ENCODE results near the gene ZNF844.
A peak's percentile ranks its signal among the peaks of the same experiment; 100 is the strongest.
"Not testable (repeated sequence)": the region's sequence is repeated elsewhere in the genome, so short reads cannot be mapped to it uniquely, and the experiment has no call there.

ZNF844 gene

DNA sequence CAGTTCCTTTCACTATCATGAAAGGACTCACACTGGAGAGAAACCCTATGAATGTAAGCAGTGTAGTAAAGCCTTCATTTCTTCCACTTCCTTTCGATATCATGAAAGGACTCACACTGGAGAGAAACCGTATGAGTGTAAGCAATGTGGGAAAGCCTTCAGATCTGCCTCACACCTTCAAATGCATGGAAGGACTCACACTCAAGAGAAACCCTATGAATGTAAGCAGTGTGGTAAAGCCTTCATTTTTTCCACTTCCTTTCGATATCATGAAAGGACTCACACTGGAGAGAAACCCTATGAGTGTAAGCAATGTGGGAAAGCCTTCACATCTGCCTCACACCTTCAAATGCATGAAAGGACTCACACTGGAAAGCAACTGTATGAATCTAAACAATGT is 11.8 kb downstream of the ZNF844 start:
- H3K4me1 Mint-ChIP-seq (ENCODE audit: low read depth); H3K27me3 Mint-ChIP-seq; H3K27ac Mint-ChIP-seq; H3K4me3 Mint-ChIP-seq: not testable (repeated sequence)
- Mint-ChIP-seq H3K9me3 (peaks cover 41% of the 10 kb centered on the region), H3K36me3 (ENCODE audit: low read depth) (peaks cover 65% of the 10 kb centered on the region)

- H3K36me3 Mint-ChIP-seq (ENCODE audit: low read depth) = peaks cover 68% of the 10 kb centered on the region
- no peaks in the 10 kb centered on the region for H3K27me3 Mint-ChIP-seq
- H3K4me1 Mint-ChIP-seq (ENCODE audit: low read depth) = no peaks in the 10 kb centered on the region
- H3K27ac Mint-ChIP-seq = no peak overlapping the region
- H3K4me3 Mint-ChIP-seq = no peak overlapping the region
- peaks cover 42% of the 10 kb centered on the region for H3K9me3 Mint-ChIP-seq
Measured at GRCh38 chr19:12077375-12077774, 12.8 kb downstream of the ZNF844 start.

DNA sequence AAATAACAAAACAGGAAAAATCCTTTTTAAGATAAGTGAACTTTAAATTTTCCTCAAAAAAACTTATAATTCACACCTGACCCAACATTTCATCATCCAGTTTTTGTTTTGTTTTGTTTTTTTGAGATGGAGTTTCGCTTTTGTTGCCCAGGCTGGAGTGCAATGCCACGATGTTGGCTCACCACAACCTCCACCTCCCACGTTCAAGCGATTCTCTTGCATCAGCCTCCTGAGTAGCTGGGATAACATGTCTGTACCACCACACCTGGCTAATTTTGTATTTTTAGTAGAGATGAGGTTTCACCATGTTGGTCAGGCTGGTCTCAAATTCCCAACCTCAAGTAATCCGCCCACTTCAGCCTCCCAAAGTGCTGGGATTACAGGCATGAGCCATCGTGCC is 18.8 kb downstream of the ZNF844 start:
- not testable (repeated sequence) for H3K27me3 Mint-ChIP-seq

DNA sequence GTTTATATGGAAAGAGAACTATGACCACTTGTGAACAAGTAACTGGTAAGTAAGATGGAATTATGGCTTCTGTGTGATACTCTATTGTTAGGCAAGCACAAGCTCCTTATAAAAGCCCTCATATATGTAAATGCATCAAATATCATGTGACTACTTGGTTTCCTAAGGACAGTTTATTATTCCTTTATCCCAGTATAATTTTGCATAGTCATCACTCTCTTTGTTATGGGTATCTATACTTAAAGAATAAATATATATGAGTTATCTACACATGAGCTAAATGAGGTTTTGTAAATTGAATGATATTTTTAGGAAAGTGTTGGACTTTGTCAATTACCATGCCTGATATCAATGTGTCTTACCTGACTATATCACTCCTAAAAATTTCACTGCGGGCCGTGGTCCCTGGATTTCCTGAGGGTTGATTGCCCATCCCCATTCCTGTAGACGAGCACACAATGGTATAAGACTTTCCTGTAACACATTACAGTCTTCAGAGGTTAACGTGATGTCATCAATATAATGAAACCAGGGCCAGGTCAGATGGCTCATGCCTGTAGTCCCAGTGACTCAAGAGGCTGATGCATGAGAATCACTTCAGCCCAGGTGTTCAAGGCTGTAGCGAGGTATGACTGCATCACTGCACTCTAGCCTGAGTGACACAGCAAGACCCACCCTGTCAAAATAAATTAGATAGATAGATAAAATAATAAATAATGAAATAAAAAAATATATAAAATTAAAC is 20.7 kb downstream of the ZNF844 start:
- Mint-ChIP-seq H3K4me1 (ENCODE audit: low read depth) (no peaks in the 10 kb centered on the region), H3K36me3 (ENCODE audit: low read depth) (peaks cover 18% of the 10 kb centered on the region), H3K27ac (no peak overlapping the region), H3K9me3 (peaks cover 10% of the 10 kb centered on the region), H3K4me3 (no peak overlapping the region), H3K27me3 (no peaks in the 10 kb centered on the region)

More for the DNA sequence above, 18.8 kb downstream of the ZNF844 start:
- not testable (repeated sequence) for H3K4me1 Mint-ChIP-seq (ENCODE audit: low read depth); H3K27ac Mint-ChIP-seq; H3K4me3 Mint-ChIP-seq
- Mint-ChIP-seq H3K9me3 (peaks cover 14% of the 10 kb centered on the region), H3K36me3 (ENCODE audit: low read depth) (peaks cover 26% of the 10 kb centered on the region)

GRCh38 chr19:12090807-12091206 is 26.3 kb downstream of the ZNF844 start:
- H3K27ac Mint-ChIP-seq = peak overlapping the region; percentile 15
- peaks cover 4% of the 10 kb centered on the region for H3K27me3 Mint-ChIP-seq
- H3K4me3 Mint-ChIP-seq = no peak overlapping the region
- no peaks in the 10 kb centered on the region for H3K9me3 Mint-ChIP-seq
- peaks cover 18% of the 10 kb centered on the region for H3K36me3 Mint-ChIP-seq (ENCODE audit: low read depth)
- peaks cover 13% of the 10 kb centered on the region for H3K4me1 Mint-ChIP-seq (ENCODE audit: low read depth)

DNA sequence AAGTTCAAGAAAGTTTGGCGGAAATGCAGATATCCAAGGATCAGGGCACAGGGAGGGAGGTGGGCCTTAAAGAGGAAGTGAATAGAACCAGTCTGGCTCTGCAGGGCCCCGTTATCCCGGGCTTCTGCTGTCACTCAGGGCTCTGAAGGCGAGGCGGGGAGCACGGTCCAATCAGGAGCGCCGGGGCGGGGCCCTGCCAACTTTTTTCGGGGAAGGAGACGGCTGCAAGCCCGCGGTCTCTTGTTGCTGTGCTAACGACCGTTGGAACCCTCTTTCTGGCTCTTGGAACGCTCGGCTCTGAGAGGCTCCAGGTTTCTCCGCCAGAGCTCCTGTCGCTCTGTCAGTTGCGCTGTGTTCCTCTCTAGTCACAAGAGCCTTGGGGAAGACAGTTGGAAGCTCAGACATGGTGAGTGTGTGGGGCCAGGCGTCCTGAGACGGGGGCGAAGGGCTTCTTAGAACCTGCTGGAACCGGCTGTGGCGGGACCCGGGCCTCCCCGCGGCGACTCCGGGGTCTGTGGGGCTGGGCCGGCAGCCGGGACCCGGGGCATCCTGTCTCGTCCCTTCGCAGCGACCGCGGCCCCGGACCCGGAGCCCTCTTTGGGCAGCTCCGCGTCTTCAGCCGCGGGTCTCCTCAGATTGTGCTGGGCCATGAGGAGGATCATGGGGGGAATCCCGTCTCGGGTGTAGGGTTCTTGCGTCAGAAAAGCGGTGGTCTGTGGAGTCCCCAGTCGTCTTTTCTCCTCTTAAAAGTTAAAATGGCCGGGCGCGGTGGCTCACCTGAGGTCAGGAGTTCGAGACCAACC is 27.7 kb downstream of the ZNF844 start:
- Mint-ChIP-seq H3K36me3 (ENCODE audit: low read depth) (peaks cover 23% of the 10 kb centered on the region), H3K9me3 (no peaks in the 10 kb centered on the region), H3K4me3 (peak overlapping the region; percentile 86), H3K4me1 (ENCODE audit: low read depth) (peaks cover 13% of the 10 kb centered on the region), H3K27ac (peak overlapping the region; percentile 75), H3K27me3 (peaks cover 7% of the 10 kb centered on the region)

GRCh38 chr19:12092956-12093355 is 28.4 kb downstream of the ZNF844 start:
- Mint-ChIP-seq H3K4me1 (ENCODE audit: low read depth) (peaks cover 13% of the 10 kb centered on the region), H3K4me3 (peak overlapping the region; percentile 86), H3K27me3 (peaks cover 7% of the 10 kb centered on the region), H3K9me3 (peaks cover 2% of the 10 kb centered on the region), H3K27ac (peak overlapping the region; percentile 78), H3K36me3 (ENCODE audit: low read depth) (peaks cover 28% of the 10 kb centered on the region)

GRCh38 chr19:12093777-12094176 is 29.2 kb downstream of the ZNF844 start:
- H3K4me3 Mint-ChIP-seq = peak overlapping the region; percentile 51
- no peak overlapping the region for H3K27ac Mint-ChIP-seq
- H3K4me1 Mint-ChIP-seq (ENCODE audit: low read depth) = peaks cover 13% of the 10 kb centered on the region

GRCh38 chr19:12095111-12095790 is 30.7 kb downstream of the ZNF844 start:
- Mint-ChIP-seq H3K4me3 (no peak overlapping the region), H3K4me1 (ENCODE audit: low read depth) (peaks cover 13% of the 10 kb centered on the region), H3K27me3 (peaks cover 7% of the 10 kb centered on the region), H3K9me3 (peaks cover 14% of the 10 kb centered on the region), H3K27ac (no peak overlapping the region), H3K36me3 (ENCODE audit: low read depth) (peaks cover 46% of the 10 kb centered on the region)

More at GRCh38 chr19:12093777-12094176, 29.2 kb downstream of the ZNF844 start:
- H3K27me3 Mint-ChIP-seq = peaks cover 7% of the 10 kb centered on the region
- peaks cover 36% of the 10 kb centered on the region for H3K36me3 Mint-ChIP-seq (ENCODE audit: low read depth)
- peaks cover 4% of the 10 kb centered on the region for H3K9me3 Mint-ChIP-seq

GRCh38 chr19:12098040-12098439 is 33.5 kb downstream of the ZNF844 start:
- Mint-ChIP-seq H3K9me3 (peaks cover 14% of the 10 kb centered on the region), H3K27ac (no peak overlapping the region), H3K36me3 (ENCODE audit: low read depth) (peaks cover 50% of the 10 kb centered on the region), H3K4me3 (no peak overlapping the region), H3K4me1 (ENCODE audit: low read depth) (peaks cover 12% of the 10 kb centered on the region), H3K27me3 (peaks cover 7% of the 10 kb centered on the region)

GRCh38 chr19:12103909-12104308 is 39.4 kb downstream of the ZNF844 start:
- not testable (repeated sequence) for H3K27me3 Mint-ChIP-seq; H3K27ac Mint-ChIP-seq; H3K4me3 Mint-ChIP-seq; H3K4me1 Mint-ChIP-seq (ENCODE audit: low read depth)
- H3K9me3 Mint-ChIP-seq = peaks cover 15% of the 10 kb centered on the region
- H3K36me3 Mint-ChIP-seq (ENCODE audit: low read depth) = peaks cover 23% of the 10 kb centered on the region

DNA sequence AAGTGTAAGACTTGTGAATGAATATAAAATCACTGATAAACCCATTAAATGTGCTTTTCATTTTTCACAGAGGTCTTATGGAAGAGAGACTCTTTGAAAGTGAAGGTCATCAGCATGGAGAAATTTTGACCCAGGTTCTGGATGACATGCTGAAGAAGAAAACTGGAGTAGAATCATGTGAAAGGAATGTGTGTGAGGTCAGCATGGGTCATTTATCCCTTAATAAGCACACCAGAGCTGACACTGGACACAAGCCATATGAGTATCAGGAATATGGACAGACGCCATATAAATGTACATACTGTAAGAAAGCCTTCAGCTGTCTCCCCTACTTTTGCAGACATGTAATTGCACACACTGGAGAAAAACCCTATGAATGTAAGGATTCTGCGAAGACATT is 46.6 kb downstream of the ZNF844 start:
- Mint-ChIP-seq H3K4me1 (ENCODE audit: low read depth) (peaks cover 27% of the 10 kb centered on the region), H3K27ac (no peak overlapping the region), H3K27me3 (no peaks in the 10 kb centered on the region), H3K36me3 (ENCODE audit: low read depth) (peaks cover 52% of the 10 kb centered on the region), H3K4me3 (no peak overlapping the region), H3K9me3 (peaks cover 21% of the 10 kb centered on the region)

- H3K4me3 Mint-ChIP-seq = peak overlapping the region; percentile 3
- peaks cover 26% of the 10 kb centered on the region for H3K4me1 Mint-ChIP-seq (ENCODE audit: low read depth)
- peaks cover 21% of the 10 kb centered on the region for H3K9me3 Mint-ChIP-seq
- H3K27me3 Mint-ChIP-seq = no peaks in the 10 kb centered on the region
- peak overlapping the region; percentile 38 for H3K27ac Mint-ChIP-seq
- H3K36me3 Mint-ChIP-seq (ENCODE audit: low read depth) = peaks cover 50% of the 10 kb centered on the region
Measured at GRCh38 chr19:12111943-12112637, 47.6 kb downstream of the ZNF844 start.

- Mint-ChIP-seq H3K4me3 (peak overlapping the region; percentile 32), H3K27ac (peak overlapping the region; percentile 38), H3K27me3 (no peaks in the 10 kb centered on the region), H3K36me3 (ENCODE audit: low read depth) (peaks cover 50% of the 10 kb centered on the region), H3K9me3 (peaks cover 21% of the 10 kb centered on the region), H3K4me1 (ENCODE audit: low read depth) (peaks cover 26% of the 10 kb centered on the region)
Measured at GRCh38 chr19:12112701-12113100, 48.2 kb downstream of the ZNF844 start.

Measured in stimulated activated naive CD8-positive, alpha-beta T cell treated with anti-CD3 and anti-CD28 coated beads, Interleukin-15, Interleukin-2, amounts not matched to agents 100 ng/mL and 50 ng/mL, for 24 hours (primary cell).